Measurements from ENCODE around the gene ADPGK.
"Not testable (repeated sequence)": the region's sequence is repeated elsewhere in the genome, so short reads cannot be mapped to it uniquely, and the experiment has no call there.

Gene ADPGK

GRCh38 chr15:72820278-72820677, 36.7 kb upstream of the ADPGK start:
- TF ChIP-seq CTCF (IDR thresholded peaks at IDR 0.05; ENCODE audit: control extremely low read depth, extremely low read depth, low read depth, missing control alignments), result no peak
- ChIA-PET POLR2A (no interaction called here), CTCF (no interaction called here)
- DNase-seq (ENCODE audit: extremely low spot score), result no peak

- ChIA-PET POLR2A (no interaction called here), CTCF (no interaction called here)
- DNase-seq (ENCODE audit: extremely low spot score), result no peak
Observed at GRCh38 chr15:72818632-72819031, 35.1 kb upstream of the ADPGK start.

GRCh38 chr15:72813345-72814004, 29.9 kb upstream of the ADPGK start:
- ChIA-PET POLR2A (no interaction called here), CTCF (interaction anchor here (0.7 kb wide), 1 partner anchor 9 kb away, joined by 3 read pairs; no protein-coding TSS in a partner anchor)
- no peak for TF ChIP-seq CTCF (IDR thresholded peaks at IDR 0.05; ENCODE audit: control extremely low read depth, extremely low read depth, low read depth, missing control alignments)
- no peak for DNase-seq (ENCODE audit: extremely low spot score)

More at GRCh38 chr15:72818632-72819031, 35.1 kb upstream of the ADPGK start:
- no peak for TF ChIP-seq CTCF (IDR thresholded peaks at IDR 0.05; ENCODE audit: control extremely low read depth, extremely low read depth, low read depth, missing control alignments)

GRCh38 chr15:72809329-72809728, 25.8 kb upstream of the ADPGK start:
- no peak for DNase-seq (ENCODE audit: extremely low spot score)
- ChIA-PET CTCF (no interaction called here), POLR2A (no interaction called here)
- no peak for TF ChIP-seq CTCF (IDR thresholded peaks at IDR 0.05; ENCODE audit: control extremely low read depth, extremely low read depth, low read depth, missing control alignments)

- POLR2A ChIA-PET; DNase-seq (ENCODE audit: extremely low spot score); CTCF ChIA-PET: not testable (repeated sequence)
Observed at GRCh38 chr15:72807346-72807745, 23.8 kb upstream of the ADPGK start.

GRCh38 chr15:72803006-72803405, 19.4 kb upstream of the ADPGK start:
- ChIA-PET POLR2A (no interaction called here), CTCF (no interaction called here)
- no peak for TF ChIP-seq CTCF (IDR thresholded peaks at IDR 0.05; ENCODE audit: control extremely low read depth, extremely low read depth, low read depth, missing control alignments)
- DNase-seq (ENCODE audit: extremely low spot score), result no peak

GRCh38 chr15:72801590-72802325, 18.2 kb upstream of the ADPGK start:
- no peak for TF ChIP-seq CTCF (IDR thresholded peaks at IDR 0.05; ENCODE audit: control extremely low read depth, extremely low read depth, low read depth, missing control alignments)
- CTCF ChIA-PET, result interaction anchor here (1.9 kb wide), 1 partner anchor 80 kb away, joined by 5 read pairs; no protein-coding TSS in a partner anchor
- POLR2A ChIA-PET, result no interaction called here
- DNase-seq (ENCODE audit: extremely low spot score), result no peak
